ENCODE data around the gene SLC7A1.

DNA sequence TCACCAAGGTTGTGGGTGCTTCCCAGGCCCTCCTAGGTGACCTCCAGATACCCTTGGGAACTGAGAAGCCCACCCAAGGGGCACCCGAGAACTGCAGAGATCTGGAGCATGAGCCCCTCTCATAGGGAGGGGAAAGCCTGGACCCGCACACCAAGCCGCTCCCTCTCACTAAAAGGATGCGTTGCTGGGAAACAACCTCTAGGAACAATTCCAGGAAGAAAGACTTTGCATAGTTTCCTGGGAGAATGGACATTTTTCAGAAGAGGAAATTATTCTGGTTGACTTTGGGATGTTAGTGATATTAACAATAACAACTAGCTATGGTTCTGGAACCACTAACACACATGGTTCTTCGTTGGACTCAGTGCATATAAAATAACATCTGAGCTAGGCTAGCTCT lies 64.6 kb downstream of the SLC7A1 start:
- TF ChIP-seq, protein P1, sequence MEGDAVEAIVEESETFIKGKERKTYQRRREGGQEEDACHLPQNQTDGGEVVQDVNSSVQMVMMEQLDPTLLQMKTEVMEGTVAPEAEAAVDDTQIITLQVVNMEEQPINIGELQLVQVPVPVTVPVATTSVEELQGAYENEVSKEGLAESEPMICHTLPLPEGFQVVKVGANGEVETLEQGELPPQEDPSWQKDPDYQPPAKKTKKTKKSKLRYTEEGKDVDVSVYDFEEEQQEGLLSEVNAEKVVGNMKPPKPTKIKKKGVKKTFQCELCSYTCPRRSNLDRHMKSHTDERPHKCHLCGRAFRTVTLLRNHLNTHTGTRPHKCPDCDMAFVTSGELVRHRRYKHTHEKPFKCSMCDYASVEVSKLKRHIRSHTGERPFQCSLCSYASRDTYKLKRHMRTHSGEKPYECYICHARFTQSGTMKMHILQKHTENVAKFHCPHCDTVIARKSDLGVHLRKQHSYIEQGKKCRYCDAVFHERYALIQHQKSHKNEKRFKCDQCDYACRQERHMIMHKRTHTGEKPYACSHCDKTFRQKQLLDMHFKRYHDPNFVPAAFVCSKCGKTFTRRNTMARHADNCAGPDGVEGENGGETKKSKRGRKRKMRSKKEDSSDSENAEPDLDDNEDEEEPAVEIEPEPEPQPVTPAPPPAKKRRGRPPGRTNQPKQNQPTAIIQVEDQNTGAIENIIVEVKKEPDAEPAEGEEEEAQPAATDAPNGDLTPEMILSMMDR (IDR thresholded peaks at IDR 0.05) = no peak
- no peak for TF ChIP-seq POLR2A (IDR thresholded peaks at IDR 0.05)
- no peak for TF ChIP-seq POLR2AphosphoS5 (IDR thresholded peaks at IDR 0.05)
